Dendritic cell treated with granulocyte-macrophage colony-stimulating factor and Interleukin-4, amounts not matched to agents 40 ng/mL and 50 ng/mL, for 4 days (primary cell): Measurements from ENCODE around the gene KIF23.

Experiments
- H3K27ac Mint-ChIP-seq: one replicate; pipeline ENCODE4 v1.8.0; 2022; ENCODE audit warnings: mild to moderate bottlenecking, mixed read lengths
- H3K27me3 Mint-ChIP-seq: one replicate; pipeline ENCODE4 v1.8.0; 2022; ENCODE audit warnings: mild to moderate bottlenecking, mixed read lengths
- H3K36me3 Mint-ChIP-seq: one replicate; pipeline ENCODE4 v1.8.0; 2022; ENCODE audit warnings: low read depth, mixed read lengths
- H3K4me1 Mint-ChIP-seq: one replicate; pipeline ENCODE4 v1.8.0; 2022; ENCODE audit warnings: low read depth, mixed read lengths
- H3K4me3 Mint-ChIP-seq: one replicate; pipeline ENCODE4 v1.8.0; 2022; ENCODE audit warnings: mild to moderate bottlenecking, moderate library complexity, mixed read lengths
- H3K9me3 Mint-ChIP-seq: one replicate; pipeline ENCODE4 v1.8.0; 2022; ENCODE audit warnings: mixed read lengths
- intact Hi-C: fragments of 100-400 bp; cut with micrococcal nuclease; formaldehyde crosslinking; loops from one replicate; pipeline ENCODE4 v1.15.0; 2022

The KIF23 gene

GRCh38 chr15:69456208-69457166, 42.3 kb downstream of the KIF23 start:
- no peak overlapping the region for H3K4me3 Mint-ChIP-seq
- peaks cover 60% of the 10 kb centered on the region for H3K36me3 Mint-ChIP-seq
- H3K4me1 Mint-ChIP-seq: peaks cover 43% of the 10 kb centered on the region
- H3K27me3 Mint-ChIP-seq: no peaks in the 10 kb centered on the region
- intact Hi-C loops: no loop called here
- H3K27ac Mint-ChIP-seq: no peak overlapping the region
- no peaks in the 10 kb centered on the region for H3K9me3 Mint-ChIP-seq

GRCh38 chr15:69457304-69458280, 43.4 kb downstream of the KIF23 start:
- Mint-ChIP-seq H3K4me3 (no peak overlapping the region), H3K36me3 (peaks cover 56% of the 10 kb centered on the region), H3K4me1 (peaks cover 46% of the 10 kb centered on the region), H3K27me3 (no peaks in the 10 kb centered on the region), H3K9me3 (no peaks in the 10 kb centered on the region), H3K27ac (no peak overlapping the region)
- intact Hi-C loops: no loop called here

GRCh38 chr15:69459066-69459465, 44.9 kb downstream of the KIF23 start:
- Mint-ChIP-seq H3K27me3 (no peaks in the 10 kb centered on the region), H3K36me3 (peaks cover 41% of the 10 kb centered on the region), H3K9me3 (no peaks in the 10 kb centered on the region), H3K4me3 (no peak overlapping the region), H3K4me1 (peaks cover 51% of the 10 kb centered on the region), H3K27ac (no peak overlapping the region)
- intact Hi-C loops: no loop called here

GRCh38 chr15:69460481-69460880, 46.3 kb downstream of the KIF23 start:
- Mint-ChIP-seq H3K4me3 (no peak overlapping the region), H3K27me3 (no peaks in the 10 kb centered on the region), H3K27ac (no peak overlapping the region), H3K36me3 (peaks cover 27% of the 10 kb centered on the region), H3K4me1 (peaks cover 37% of the 10 kb centered on the region), H3K9me3 (no peaks in the 10 kb centered on the region)
- intact Hi-C loops: loop anchor here (10.0 kb wide), 1 partner anchor 804 kb away; no protein-coding TSS in a partner anchor

GRCh38 chr15:69462030-69462492, 47.9 kb downstream of the KIF23 start:
- intact Hi-C loops: loop anchor here (1.0 to 10.0 kb wide), 3 partner anchors 10 to 803 kb away; partner anchors contain the start of genes KIF23 and RPLP1
- no peaks in the 10 kb centered on the region for H3K9me3 Mint-ChIP-seq
- peak overlapping the region; percentile 82 for H3K4me3 Mint-ChIP-seq
- H3K27ac Mint-ChIP-seq: peak overlapping the region; percentile 89
- peaks cover 30% of the 10 kb centered on the region for H3K4me1 Mint-ChIP-seq
- H3K27me3 Mint-ChIP-seq: no peaks in the 10 kb centered on the region
- H3K36me3 Mint-ChIP-seq: peaks cover 12% of the 10 kb centered on the region

GRCh38 chr15:69462493-69463181, 48.5 kb downstream of the KIF23 start:
- intact Hi-C loops: loop anchor here (1.0 to 10.0 kb wide), 3 partner anchors 10 to 802 kb away; partner anchors contain the start of genes KIF23 and RPLP1
- peak overlapping the region; percentile 89 for H3K27ac Mint-ChIP-seq

GRCh38 chr15:69463182-69463756, 49.1 kb downstream of the KIF23 start:
- Mint-ChIP-seq H3K9me3 (no peaks in the 10 kb centered on the region), H3K4me1 (peaks cover 29% of the 10 kb centered on the region), H3K27ac (peak overlapping the region; percentile 89), H3K36me3 (peaks cover under 1% of the 10 kb centered on the region), H3K27me3 (peaks cover under 1% of the 10 kb centered on the region), H3K4me3 (peak overlapping the region; percentile 82)
- intact Hi-C loops: loop anchor here (2.0 to 10.0 kb wide), 2 partner anchors 48 to 802 kb away; partner anchors contain the start of gene KIF23

More at GRCh38 chr15:69462493-69463181, 48.5 kb downstream of the KIF23 start:
- Mint-ChIP-seq H3K4me3 (peak overlapping the region; percentile 82), H3K9me3 (no peaks in the 10 kb centered on the region), H3K36me3 (peaks cover 7% of the 10 kb centered on the region), H3K4me1 (peaks cover 30% of the 10 kb centered on the region), H3K27me3 (no peaks in the 10 kb centered on the region)

- H3K9me3 Mint-ChIP-seq: no peaks in the 10 kb centered on the region
- no peak overlapping the region for H3K4me3 Mint-ChIP-seq
- intact Hi-C loops: loop anchor here (10.0 kb wide), 1 partner anchor 800 kb away; no protein-coding TSS in a partner anchor
- no peak overlapping the region for H3K27ac Mint-ChIP-seq
- no peaks in the 10 kb centered on the region for H3K36me3 Mint-ChIP-seq
- H3K4me1 Mint-ChIP-seq: peaks cover 23% of the 10 kb centered on the region
- peaks cover 8% of the 10 kb centered on the region for H3K27me3 Mint-ChIP-seq
Measured at GRCh38 chr15:69465253-69465652, 51.1 kb downstream of the KIF23 start.

- H3K27me3 Mint-ChIP-seq: peaks cover 8% of the 10 kb centered on the region
- H3K4me1 Mint-ChIP-seq: peaks cover 18% of the 10 kb centered on the region
- H3K36me3 Mint-ChIP-seq: no peaks in the 10 kb centered on the region
- H3K4me3 Mint-ChIP-seq: no peak overlapping the region
- no peak overlapping the region for H3K27ac Mint-ChIP-seq
- H3K9me3 Mint-ChIP-seq: no peaks in the 10 kb centered on the region
- intact Hi-C loops: loop anchor here (10.0 kb wide), 1 partner anchor 798 kb away; no protein-coding TSS in a partner anchor
Measured at GRCh38 chr15:69466733-69467132, 52.6 kb downstream of the KIF23 start.

- no peaks in the 10 kb centered on the region for H3K36me3 Mint-ChIP-seq
- H3K4me3 Mint-ChIP-seq: no peak overlapping the region
- no peak overlapping the region for H3K27ac Mint-ChIP-seq
- no peaks in the 10 kb centered on the region for H3K9me3 Mint-ChIP-seq
- intact Hi-C loops: loop anchor here (10.0 kb wide), 1 partner anchor 797 kb away; no protein-coding TSS in a partner anchor
- H3K27me3 Mint-ChIP-seq: peaks cover 8% of the 10 kb centered on the region
- peaks cover 12% of the 10 kb centered on the region for H3K4me1 Mint-ChIP-seq
Measured at GRCh38 chr15:69467636-69468035, 53.5 kb downstream of the KIF23 start.

- Mint-ChIP-seq H3K4me3 (no peak overlapping the region), H3K36me3 (no peaks in the 10 kb centered on the region), H3K27ac (no peak overlapping the region), H3K9me3 (no peaks in the 10 kb centered on the region), H3K4me1 (peaks cover 4% of the 10 kb centered on the region), H3K27me3 (peaks cover 8% of the 10 kb centered on the region)
- intact Hi-C loops: loop anchor here (10.0 kb wide), 1 partner anchor 796 kb away; no protein-coding TSS in a partner anchor
Measured at GRCh38 chr15:69468241-69469121, 54.3 kb downstream of the KIF23 start.
